ENCODE data around the gene NFIX. TPM values are rescaled to one million over a fixed set of nuclear protein-coding genes. Genes with fewer than 3 reads are reported as not detected.
A peak's percentile ranks its signal among the peaks of the same experiment; 100 is the strongest.

Gene NFIX
- total and polyA plus RNA-seq, 2 of the 13 experiments (the other 11 are each of a cell fraction or from before 2014, with no cell fraction given): 3.4 to 5.4 TPM

- TF ChIP-seq, protein P1, sequence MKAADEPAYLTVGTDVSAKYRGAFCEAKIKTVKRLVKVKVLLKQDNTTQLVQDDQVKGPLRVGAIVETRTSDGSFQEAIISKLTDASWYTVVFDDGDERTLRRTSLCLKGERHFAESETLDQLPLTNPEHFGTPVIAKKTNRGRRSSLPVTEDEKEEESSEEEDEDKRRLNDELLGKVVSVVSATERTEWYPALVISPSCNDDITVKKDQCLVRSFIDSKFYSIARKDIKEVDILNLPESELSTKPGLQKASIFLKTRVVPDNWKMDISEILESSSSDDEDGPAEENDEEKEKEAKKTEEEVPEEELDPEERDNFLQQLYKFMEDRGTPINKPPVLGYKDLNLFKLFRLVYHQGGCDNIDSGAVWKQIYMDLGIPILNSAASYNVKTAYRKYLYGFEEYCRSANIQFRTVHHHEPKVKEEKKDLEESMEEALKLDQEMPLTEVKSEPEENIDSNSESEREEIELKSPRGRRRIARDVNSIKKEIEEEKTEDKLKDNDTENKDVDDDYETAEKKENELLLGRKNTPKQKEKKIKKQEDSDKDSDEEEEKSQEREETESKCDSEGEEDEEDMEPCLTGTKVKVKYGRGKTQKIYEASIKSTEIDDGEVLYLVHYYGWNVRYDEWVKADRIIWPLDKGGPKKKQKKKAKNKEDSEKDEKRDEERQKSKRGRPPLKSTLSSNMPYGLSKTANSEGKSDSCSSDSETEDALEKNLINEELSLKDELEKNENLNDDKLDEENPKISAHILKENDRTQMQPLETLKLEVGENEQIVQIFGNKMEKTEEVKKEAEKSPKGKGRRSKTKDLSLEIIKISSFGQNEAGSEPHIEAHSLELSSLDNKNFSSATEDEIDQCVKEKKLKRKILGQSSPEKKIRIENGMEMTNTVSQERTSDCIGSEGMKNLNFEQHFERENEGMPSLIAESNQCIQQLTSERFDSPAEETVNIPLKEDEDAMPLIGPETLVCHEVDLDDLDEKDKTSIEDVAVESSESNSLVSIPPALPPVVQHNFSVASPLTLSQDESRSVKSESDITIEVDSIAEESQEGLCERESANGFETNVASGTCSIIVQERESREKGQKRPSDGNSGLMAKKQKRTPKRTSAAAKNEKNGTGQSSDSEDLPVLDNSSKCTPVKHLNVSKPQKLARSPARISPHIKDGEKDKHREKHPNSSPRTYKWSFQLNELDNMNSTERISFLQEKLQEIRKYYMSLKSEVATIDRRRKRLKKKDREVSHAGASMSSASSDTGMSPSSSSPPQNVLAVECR (CRISPR knock-in tag; IDR thresholded peaks at IDR 0.05; ENCODE audit: borderline replicate concordance): peak; percentile 78
- TF ChIP-seq BCL6 (CRISPR knock-in tag; IDR thresholded peaks at IDR 0.05): peak; percentile 43; the same call in 1 of the 2 replicates
- TF ChIP-seq ATF3 (CRISPR knock-in tag; IDR thresholded peaks at IDR 0.05): peak; percentile 94
- TF ChIP-seq TOPORS (CRISPR knock-in tag; IDR thresholded peaks at IDR 0.05): no peak
- TF ChIP-seq ZZZ3 (CRISPR knock-in tag; IDR thresholded peaks at IDR 0.05; ENCODE audit: borderline replicate concordance): no peak
- TF ChIP-seq, protein P2, sequence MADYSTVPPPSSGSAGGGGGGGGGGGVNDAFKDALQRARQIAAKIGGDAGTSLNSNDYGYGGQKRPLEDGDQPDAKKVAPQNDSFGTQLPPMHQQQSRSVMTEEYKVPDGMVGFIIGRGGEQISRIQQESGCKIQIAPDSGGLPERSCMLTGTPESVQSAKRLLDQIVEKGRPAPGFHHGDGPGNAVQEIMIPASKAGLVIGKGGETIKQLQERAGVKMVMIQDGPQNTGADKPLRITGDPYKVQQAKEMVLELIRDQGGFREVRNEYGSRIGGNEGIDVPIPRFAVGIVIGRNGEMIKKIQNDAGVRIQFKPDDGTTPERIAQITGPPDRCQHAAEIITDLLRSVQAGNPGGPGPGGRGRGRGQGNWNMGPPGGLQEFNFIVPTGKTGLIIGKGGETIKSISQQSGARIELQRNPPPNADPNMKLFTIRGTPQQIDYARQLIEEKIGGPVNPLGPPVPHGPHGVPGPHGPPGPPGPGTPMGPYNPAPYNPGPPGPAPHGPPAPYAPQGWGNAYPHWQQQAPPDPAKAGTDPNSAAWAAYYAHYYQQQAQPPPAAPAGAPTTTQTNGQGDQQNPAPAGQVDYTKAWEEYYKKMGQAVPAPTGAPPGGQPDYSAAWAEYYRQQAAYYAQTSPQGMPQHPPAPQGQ (CRISPR knock-in tag; IDR thresholded peaks at IDR 0.05; ENCODE audit: borderline replicate concordance): no peak
- no peak for TF ChIP-seq SRSF1 (optimal IDR thresholded peaks at IDR 0.05; ENCODE audit: low read depth, low read length)
- TF ChIP-seq TAF15 (IDR thresholded peaks at IDR 0.05; ENCODE audit: low read depth, low read length, poor library complexity, severe bottlenecking): no peak
- TF ChIP-seq, protein P3, sequence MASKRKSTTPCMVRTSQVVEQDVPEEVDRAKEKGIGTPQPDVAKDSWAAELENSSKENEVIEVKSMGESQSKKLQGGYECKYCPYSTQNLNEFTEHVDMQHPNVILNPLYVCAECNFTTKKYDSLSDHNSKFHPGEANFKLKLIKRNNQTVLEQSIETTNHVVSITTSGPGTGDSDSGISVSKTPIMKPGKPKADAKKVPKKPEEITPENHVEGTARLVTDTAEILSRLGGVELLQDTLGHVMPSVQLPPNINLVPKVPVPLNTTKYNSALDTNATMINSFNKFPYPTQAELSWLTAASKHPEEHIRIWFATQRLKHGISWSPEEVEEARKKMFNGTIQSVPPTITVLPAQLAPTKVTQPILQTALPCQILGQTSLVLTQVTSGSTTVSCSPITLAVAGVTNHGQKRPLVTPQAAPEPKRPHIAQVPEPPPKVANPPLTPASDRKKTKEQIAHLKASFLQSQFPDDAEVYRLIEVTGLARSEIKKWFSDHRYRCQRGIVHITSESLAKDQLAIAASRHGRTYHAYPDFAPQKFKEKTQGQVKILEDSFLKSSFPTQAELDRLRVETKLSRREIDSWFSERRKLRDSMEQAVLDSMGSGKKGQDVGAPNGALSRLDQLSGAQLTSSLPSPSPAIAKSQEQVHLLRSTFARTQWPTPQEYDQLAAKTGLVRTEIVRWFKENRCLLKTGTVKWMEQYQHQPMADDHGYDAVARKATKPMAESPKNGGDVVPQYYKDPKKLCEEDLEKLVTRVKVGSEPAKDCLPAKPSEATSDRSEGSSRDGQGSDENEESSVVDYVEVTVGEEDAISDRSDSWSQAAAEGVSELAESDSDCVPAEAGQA (IDR thresholded peaks at IDR 0.05; ENCODE audit: low read depth): no peak
- TF ChIP-seq, protein P3 (CRISPR knock-in tag; IDR thresholded peaks at IDR 0.05; ENCODE audit: borderline replicate concordance): no peak
- 0 out of 2 replicates have a peak, but pooled peaks have one; percentile 21 for TF ChIP-seq THAP11 (CRISPR knock-in tag; IDR thresholded peaks at IDR 0.05)
- TF ChIP-seq, protein P4, sequence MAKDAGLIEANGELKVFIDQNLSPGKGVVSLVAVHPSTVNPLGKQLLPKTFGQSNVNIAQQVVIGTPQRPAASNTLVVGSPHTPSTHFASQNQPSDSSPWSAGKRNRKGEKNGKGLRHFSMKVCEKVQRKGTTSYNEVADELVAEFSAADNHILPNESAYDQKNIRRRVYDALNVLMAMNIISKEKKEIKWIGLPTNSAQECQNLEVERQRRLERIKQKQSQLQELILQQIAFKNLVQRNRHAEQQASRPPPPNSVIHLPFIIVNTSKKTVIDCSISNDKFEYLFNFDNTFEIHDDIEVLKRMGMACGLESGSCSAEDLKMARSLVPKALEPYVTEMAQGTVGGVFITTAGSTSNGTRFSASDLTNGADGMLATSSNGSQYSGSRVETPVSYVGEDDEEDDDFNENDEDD (CRISPR knock-in tag; IDR thresholded peaks at IDR 0.05; ENCODE audit: borderline replicate concordance): peak; percentile 80; the same call in 1 of the 2 replicates
- TF ChIP-seq TBX2 (CRISPR knock-in tag; IDR thresholded peaks at IDR 0.05; ENCODE audit: borderline replicate concordance): peak; percentile 95; the same call in 1 of the 2 replicates
These were observed 17.7 kb downstream of the NFIX start (continued) for GRCh38 chr19:13012690-13013608.
